ENCODE data around the gene PGR.

DNA sequence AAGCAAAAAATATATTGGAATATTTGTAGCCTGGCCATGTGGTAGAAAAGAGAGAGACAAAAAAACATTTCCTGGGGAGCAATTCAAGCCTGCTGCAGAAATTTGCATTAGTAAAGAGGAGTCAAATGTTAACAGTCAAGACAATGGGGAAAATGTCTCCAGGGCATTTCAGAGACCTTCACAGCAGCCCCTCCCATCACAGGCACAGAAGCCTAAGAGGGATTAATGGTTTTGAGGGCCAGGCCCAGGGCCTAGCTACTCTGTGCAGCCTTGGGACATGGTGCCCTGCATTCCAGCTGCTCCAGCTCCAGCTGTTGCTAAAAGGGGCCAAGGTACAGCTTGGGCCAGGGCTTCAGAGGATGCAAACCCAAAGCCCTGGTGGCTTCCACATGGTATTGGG lies 46.8 kb downstream of the PGR start:
- TF ChIP-seq, protein P1, sequence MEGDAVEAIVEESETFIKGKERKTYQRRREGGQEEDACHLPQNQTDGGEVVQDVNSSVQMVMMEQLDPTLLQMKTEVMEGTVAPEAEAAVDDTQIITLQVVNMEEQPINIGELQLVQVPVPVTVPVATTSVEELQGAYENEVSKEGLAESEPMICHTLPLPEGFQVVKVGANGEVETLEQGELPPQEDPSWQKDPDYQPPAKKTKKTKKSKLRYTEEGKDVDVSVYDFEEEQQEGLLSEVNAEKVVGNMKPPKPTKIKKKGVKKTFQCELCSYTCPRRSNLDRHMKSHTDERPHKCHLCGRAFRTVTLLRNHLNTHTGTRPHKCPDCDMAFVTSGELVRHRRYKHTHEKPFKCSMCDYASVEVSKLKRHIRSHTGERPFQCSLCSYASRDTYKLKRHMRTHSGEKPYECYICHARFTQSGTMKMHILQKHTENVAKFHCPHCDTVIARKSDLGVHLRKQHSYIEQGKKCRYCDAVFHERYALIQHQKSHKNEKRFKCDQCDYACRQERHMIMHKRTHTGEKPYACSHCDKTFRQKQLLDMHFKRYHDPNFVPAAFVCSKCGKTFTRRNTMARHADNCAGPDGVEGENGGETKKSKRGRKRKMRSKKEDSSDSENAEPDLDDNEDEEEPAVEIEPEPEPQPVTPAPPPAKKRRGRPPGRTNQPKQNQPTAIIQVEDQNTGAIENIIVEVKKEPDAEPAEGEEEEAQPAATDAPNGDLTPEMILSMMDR (conservative IDR thresholded peaks at IDR 0.05; ENCODE audit: low read depth, low read length) = no peak
- TF ChIP-seq EZH2phosphoT487 (IDR thresholded peaks at IDR 0.05; ENCODE audit: borderline replicate concordance, low read length) = no peak
